PC-9 (cell line): ENCODE results near the gene TRPM5. TPM values are rescaled to one million over a fixed set of nuclear protein-coding genes. Genes with fewer than 3 reads are reported as not detected.

ENCODE experiments used
- BruUV-seq: library from RNA; stranded (reverse); fragments of 400-500 nt; replicated peaks from 2 replicates; lab custom pipeline; 2021; lab: Mats Ljungman, UMichigan
- CTCF ChIA-PET: fragments of 300-600 bp; sonication (Branson Sonifier 250); formaldehyde crosslinking; loops from one replicate; lab custom pipeline; 2022; ENCODE audit warnings: antibody characterized with exemption; lab: Charles Lee
- POLR2A ChIA-PET: fragments of 300-600 bp; sonication (Branson Sonifier 250); formaldehyde crosslinking; loops from one replicate; lab custom pipeline; 2022; ENCODE audit warnings: antibody characterized with exemption; ENCODE audit not compliant: unreplicated experiment; lab: Charles Lee
- DNase-seq, 2 experiments: peaks; one replicate each; pipeline versions ENCODE4 v3.0.0 to v3.0.0-alpha.2; 2015 to 2022; ENCODE audit warnings: mixed read lengths in 1 of 2
- H2AFZ ChIP-seq: fragments of 200-600 bp; sonication (generic); 2 replicates; pipeline ENCODE4 v1.8.1; 2017; ENCODE audit warnings: antibody characterized with exemption
- H3F3A ChIP-seq: fragments of 200-600 bp; sonication (generic); 2 replicates; pipeline ENCODE4 v1.8.1; 2017; ENCODE audit warnings: antibody characterized with exemption, mild to moderate bottlenecking, low read depth; ENCODE audit not compliant: insufficient read depth
- H3K27ac ChIP-seq: fragments of 200-600 bp; sonication (generic); 2 replicates; pipeline ENCODE4 v1.6.1; 2016; ENCODE audit warnings: mixed run types
- H3K27me3 ChIP-seq: fragments of 200-600 bp; sonication (generic); 2 replicates; pipeline ENCODE4 v1.6.1; 2016; ENCODE audit warnings: low read depth, mixed run types; ENCODE audit not compliant: insufficient read depth
- H3K36me3 ChIP-seq: fragments of 200-600 bp; sonication (generic); 2 replicates; pipeline ENCODE4 v1.6.1; 2016; ENCODE audit warnings: low read depth, mixed run types
- H3K4me1 ChIP-seq: fragments of 200-600 bp; sonication (generic); replicated peaks from 2 replicates; pipeline ENCODE4 v1.6.1; 2016; ENCODE audit warnings: mixed run types; ENCODE audit not compliant: insufficient read depth
- H3K4me2 ChIP-seq: fragments of 200-600 bp; sonication (generic); 2 replicates; pipeline ENCODE4 v1.6.1; 2017; ENCODE audit warnings: mixed run types
- H3K4me3 ChIP-seq: fragments of 200-600 bp; sonication (generic); 2 replicates; pipeline ENCODE4 v1.6.1; 2016; ENCODE audit warnings: mixed run types
- H3K79me2 ChIP-seq: fragments of 200-600 bp; sonication (generic); 2 replicates; pipeline ENCODE4 v1.6.1; 2017; ENCODE audit warnings: low read depth, mixed run types
- H3K9me2 ChIP-seq: fragments of 200-600 bp; sonication (generic); 2 replicates; pipeline ENCODE4 v1.8.1; 2017; ENCODE audit warnings: mild to moderate bottlenecking; ENCODE audit not compliant: insufficient read depth
- H3K9me3 ChIP-seq: fragments of 200-600 bp; sonication (generic); 2 replicates; pipeline ENCODE4 v1.8.1; 2016; ENCODE audit warnings: low read depth; ENCODE audit not compliant: insufficient read depth
- H4K20me1 ChIP-seq: fragments of 200-600 bp; sonication (generic); 2 replicates; pipeline ENCODE4 v1.8.1; 2017; ENCODE audit not compliant: insufficient read depth
- CTCF ChIP-seq: fragments of 200-600 bp; sonication (generic); conservative IDR thresholded peaks from 2 replicates; pipeline ENCODE4 v1.6.1; 2017; ENCODE audit warnings: mixed run types, antibody characterized with exemption, mild to moderate bottlenecking, moderate library complexity
- EZH2 ChIP-seq: fragments of 200-600 bp; sonication (generic); IDR thresholded peaks from 2 replicates; pipeline ENCODE4 v1.8.0; 2017; ENCODE audit warnings: antibody characterized with exemption, low read depth
- intact Hi-C: fragments of 100-400 bp; cut with micrococcal nuclease; formaldehyde crosslinking; loops from one replicate; pipeline ENCODE4 v1.10.0; 2022; ENCODE audit not compliant: unreplicated experiment
- total RNA-seq: library from RNA; stranded (reverse); gene quantifications from 2 replicates; pipeline ENCODE4 v1.2.3, GENCODE V29; 2021

The TRPM5 gene
- total RNA-seq, 1 experiment from 2014 or later = not detected

GRCh38 chr11:2425506-2425905 lies 18.8 kb downstream of the TRPM5 start:
- H3K27ac ChIP-seq = no peak overlapping the region
- no peak overlapping the region for H3K4me2 ChIP-seq
- no peaks in the 10 kb centered on the region for H3F3A ChIP-seq
- BruUV-seq = no TSS peak
- CTCF ChIA-PET = no interaction called here
- H3K4me3 ChIP-seq = no peak overlapping the region
- no peaks in the 10 kb centered on the region for H3K36me3 ChIP-seq
- intact Hi-C loops = no loop called here
- no peak for DNase-seq
- POLR2A ChIA-PET = no interaction called here
- H4K20me1 ChIP-seq = no peaks in the 10 kb centered on the region
- H3K4me1 ChIP-seq = no peaks in the 10 kb centered on the region
- TF ChIP-seq EZH2 (no peak), CTCF (no peak)
- no peak overlapping the region for H2AFZ ChIP-seq
- no peaks in the 10 kb centered on the region for H3K9me2 ChIP-seq
- peaks cover 29% of the 10 kb centered on the region for H3K27me3 ChIP-seq
- no peaks in the 10 kb centered on the region for H3K9me3 ChIP-seq
- no peaks in the 10 kb centered on the region for H3K79me2 ChIP-seq

GRCh38 chr11:2424811-2425495 lies 19.4 kb downstream of the TRPM5 start:
- Histone ChIP-seq H3K4me2 (no peak overlapping the region), H3K27me3 (peaks cover 29% of the 10 kb centered on the region), H4K20me1 (no peaks in the 10 kb centered on the region), H3K79me2 (no peaks in the 10 kb centered on the region), H3K4me3 (no peak overlapping the region), H3K9me3 (no peaks in the 10 kb centered on the region), H2AFZ (no peak overlapping the region), H3K36me3 (no peaks in the 10 kb centered on the region), H3K9me2 (no peaks in the 10 kb centered on the region), H3K4me1 (no peaks in the 10 kb centered on the region), H3K27ac (no peak overlapping the region), H3F3A (no peaks in the 10 kb centered on the region)
- intact Hi-C loops = no loop called here
- TF ChIP-seq EZH2 (no peak), CTCF (no peak)
- CTCF ChIA-PET = no interaction called here
- BruUV-seq = no TSS peak
- POLR2A ChIA-PET = no interaction called here
- DNase-seq = no peak

- Histone ChIP-seq H3K4me1 (no peaks in the 10 kb centered on the region), H3K36me3 (no peaks in the 10 kb centered on the region), H3K27me3 (peaks cover 29% of the 10 kb centered on the region), H3K4me3 (no peak overlapping the region), H3K9me3 (no peaks in the 10 kb centered on the region), H3K4me2 (no peak overlapping the region), H3K9me2 (no peaks in the 10 kb centered on the region), H4K20me1 (no peaks in the 10 kb centered on the region), H3K27ac (no peak overlapping the region), H2AFZ (no peak overlapping the region), H3K79me2 (no peaks in the 10 kb centered on the region), H3F3A (no peaks in the 10 kb centered on the region)
- intact Hi-C loops = no loop called here
- no peak for DNase-seq
- no TSS peak for BruUV-seq
- TF ChIP-seq CTCF (no peak), EZH2 (no peak)
- ChIA-PET CTCF (no interaction called here), POLR2A (no interaction called here)
Measured at GRCh38 chr11:2423157-2424025, 20.9 kb downstream of the TRPM5 start.
